Suprapubic skin (tissue), 4 donors: ENCODE data around the gene ARHGAP11A. TPM values are rescaled to one million over a fixed set of nuclear protein-coding genes. Genes with fewer than 3 reads are reported as not detected.

ENCODE experiments used
- DNase-seq, 2 donors: peaks; one replicate each; pipeline ENCODE4 v3.0.0-alpha.2; 2019; ENCODE audit warnings: low spot score in 2 of 2
- H3K27ac ChIP-seq: fragments of 200-600 bp; sonication (generic); one replicate; pipeline ENCODE4 v1.5.1; 2019
- H3K27me3 ChIP-seq: fragments of 200-600 bp; sonication (generic); one replicate; pipeline ENCODE4 v1.5.1; 2019
- H3K36me3 ChIP-seq: fragments of 200-600 bp; sonication (generic); one replicate; pipeline ENCODE4 v1.5.1; 2019
- H3K4me1 ChIP-seq: fragments of 200-600 bp; sonication (generic); one replicate; pipeline ENCODE4 v1.5.1; 2019
- H3K4me3 ChIP-seq: fragments of 200-600 bp; sonication (generic); one replicate; pipeline ENCODE4 v1.5.1; 2019; ENCODE audit warnings: mild to moderate bottlenecking
- H3K9me3 ChIP-seq: fragments of 200-600 bp; sonication (generic); one replicate; pipeline ENCODE4 v1.5.1; 2019
- CTCF ChIP-seq, 2 donors: fragments of 200-600 bp in 1 of 2; fragments of 450-650 bp in 1 of 2; sonication (generic) in 1 of 2; IDR thresholded peaks; one replicate each; pipeline ENCODE4 v1.5.1; 2016 to 2019; ENCODE audit warnings: antibody characterized with exemption in 2 of 2, mild to moderate bottlenecking in 1 of 2, moderate library complexity in 1 of 2
- EP300 ChIP-seq: sonication (generic); formaldehyde crosslinking; IDR thresholded peaks from one replicate; pipeline ENCODE4 v1.6.1; 2017; ENCODE audit warnings: antibody characterized with exemption
- POLR2A ChIP-seq, 2 donors: fragments of 450-650 bp; IDR thresholded peaks; one replicate each; pipeline ENCODE4 v1.6.1; 2017; ENCODE audit warnings: antibody characterized with exemption in 2 of 2, mild to moderate bottlenecking in 2 of 2, moderate library complexity in 2 of 2
- POLR2AphosphoS5 ChIP-seq, 3 donors: sonication (generic); formaldehyde crosslinking; IDR thresholded peaks; one replicate each; pipeline ENCODE4 v1.6.1; 2017; ENCODE audit warnings: antibody characterized with exemption in 3 of 3
- WGBS: methylation state at CpG from one replicate; pipeline ENCODE4 v1.1.5; 2018; 5-methylcytosine and 5-hydroxymethylcytosine counted together
- total RNA-seq, 4 donors: library from RNA; depleted of rRNA; stranded (reverse); fragments of >200 nt; gene quantifications; one replicate each; pipeline ENCODE4 v1.1.0, GENCODE V29; 2016

Gene ARHGAP11A
- total RNA-seq, 4 donors from 2014 or later: 5.8 to 7.5 (median 6.9) TPM

GRCh38 chr15:32663671-32664070 is 48.4 kb downstream of the ARHGAP11A start:
- 95% methylated on average over 4 of the region's 4 CpGs for whole genome bisulfite sequencing

GRCh38 chr15:32664796-32665195 is 49.5 kb downstream of the ARHGAP11A start:
- Histone ChIP-seq H3K9me3 (no peaks in the 10 kb centered on the region), H3K27me3 (no peaks in the 10 kb centered on the region), H3K4me3 (no peak overlapping the region), H3K4me1 (peaks cover 9% of the 10 kb centered on the region), H3K36me3 (no peaks in the 10 kb centered on the region), H3K27ac (no peak overlapping the region)
- no peak for TF ChIP-seq EP300
- no peak for TF ChIP-seq POLR2A (IDR thresholded peaks at IDR 0.05)
- TF ChIP-seq CTCF (IDR thresholded peaks at IDR 0.05): no peak
- no peak for TF ChIP-seq POLR2AphosphoS5 (IDR thresholded peaks at IDR 0.05)
- no peak for DNase-seq

More at GRCh38 chr15:32663671-32664070, 48.4 kb downstream of the ARHGAP11A start:
- Histone ChIP-seq H3K27me3 (no peaks in the 10 kb centered on the region), H3K27ac (no peak overlapping the region), H3K4me3 (no peak overlapping the region), H3K36me3 (no peaks in the 10 kb centered on the region), H3K9me3 (no peaks in the 10 kb centered on the region), H3K4me1 (peaks cover 7% of the 10 kb centered on the region)
- DNase-seq: no peak
- no peak for TF ChIP-seq CTCF (IDR thresholded peaks at IDR 0.05)
- no peak for TF ChIP-seq EP300
- no peak for TF ChIP-seq POLR2A (IDR thresholded peaks at IDR 0.05)
- TF ChIP-seq POLR2AphosphoS5 (IDR thresholded peaks at IDR 0.05): no peak

GRCh38 chr15:32667321-32667720 is 52.0 kb downstream of the ARHGAP11A start:
- no peaks in the 10 kb centered on the region for H3K27me3 ChIP-seq
- no peaks in the 10 kb centered on the region for H3K9me3 ChIP-seq
- no peak for DNase-seq
- no peaks in the 10 kb centered on the region for H3K36me3 ChIP-seq
- WGBS: 97% methylated on average over 6 of the region's 6 CpGs
- TF ChIP-seq POLR2A (IDR thresholded peaks at IDR 0.05) (no peak), EP300 (no peak), CTCF (IDR thresholded peaks at IDR 0.05) (no peak), POLR2AphosphoS5 (IDR thresholded peaks at IDR 0.05) (no peak)
- peaks cover 20% of the 10 kb centered on the region for H3K4me1 ChIP-seq
- no peak overlapping the region for H3K4me3 ChIP-seq
- H3K27ac ChIP-seq: no peak overlapping the region

GRCh38 chr15:32668942-32669341 is 53.6 kb downstream of the ARHGAP11A start:
- Histone ChIP-seq H3K4me3 (no peak overlapping the region), H3K4me1 (peaks cover 20% of the 10 kb centered on the region), H3K27ac (no peak overlapping the region), H3K9me3 (no peaks in the 10 kb centered on the region), H3K27me3 (no peaks in the 10 kb centered on the region), H3K36me3 (no peaks in the 10 kb centered on the region)
- TF ChIP-seq CTCF (IDR thresholded peaks at IDR 0.05): no peak
- TF ChIP-seq POLR2A (IDR thresholded peaks at IDR 0.05): no peak
- TF ChIP-seq EP300: no peak
- TF ChIP-seq POLR2AphosphoS5 (IDR thresholded peaks at IDR 0.05): no peak
- DNase-seq: no peak
- WGBS: 98% methylated on average over 2 of the region's 2 CpGs

GRCh38 chr15:32669896-32670611 is 54.8 kb downstream of the ARHGAP11A start:
- 30% methylated on average over 5 of the region's 5 CpGs for WGBS
- H3K36me3 ChIP-seq: no peaks in the 10 kb centered on the region
- no peaks in the 10 kb centered on the region for H3K27me3 ChIP-seq
- no peaks in the 10 kb centered on the region for H3K9me3 ChIP-seq
- peak; percentile 83 for DNase-seq
- TF ChIP-seq POLR2AphosphoS5 (IDR thresholded peaks at IDR 0.05) (peak in 2 of 3 donors; percentile 38 to 45), POLR2A (IDR thresholded peaks at IDR 0.05) (no peak)
- H3K4me3 ChIP-seq: no peak overlapping the region
- peaks cover 20% of the 10 kb centered on the region for H3K4me1 ChIP-seq
- H3K27ac ChIP-seq: peak overlapping the region; percentile 71
